KOPT-K1 (cell line): ENCODE data around the gene COX20.
"Not testable (repeated sequence)": the region's sequence is repeated elsewhere in the genome, so short reads cannot be mapped to it uniquely, and the experiment has no call there.

Experiments
- H3K27ac ChIP-seq: fragments of 200-600 bp; sonication (generic); 2 replicates; pipeline ENCODE4 v1.5.1; 2016; ENCODE audit warnings: antibody characterized with exemption, mild to moderate bottlenecking, low read depth, low read length; ENCODE audit not compliant: poor library complexity, severe bottlenecking
- H3K36me3 ChIP-seq: fragments of 200-600 bp; sonication (generic); 2 replicates; pipeline ENCODE4 v1.5.1; 2017; ENCODE audit warnings: antibody characterized with exemption, mild to moderate bottlenecking, low read length, moderate library complexity; ENCODE audit not compliant: insufficient read depth
- H3K9me3 ChIP-seq: fragments of 200-600 bp; sonication (generic); 2 replicates; pipeline ENCODE4 v1.5.1; 2017; ENCODE audit warnings: antibody characterized with exemption, low read length, mild to moderate bottlenecking; ENCODE audit not compliant: insufficient read depth, poor library complexity, severe bottlenecking

COX20 gene, protein sequence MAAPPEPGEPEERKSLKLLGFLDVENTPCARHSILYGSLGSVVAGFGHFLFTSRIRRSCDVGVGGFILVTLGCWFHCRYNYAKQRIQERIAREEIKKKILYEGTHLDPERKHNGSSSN

DNA sequence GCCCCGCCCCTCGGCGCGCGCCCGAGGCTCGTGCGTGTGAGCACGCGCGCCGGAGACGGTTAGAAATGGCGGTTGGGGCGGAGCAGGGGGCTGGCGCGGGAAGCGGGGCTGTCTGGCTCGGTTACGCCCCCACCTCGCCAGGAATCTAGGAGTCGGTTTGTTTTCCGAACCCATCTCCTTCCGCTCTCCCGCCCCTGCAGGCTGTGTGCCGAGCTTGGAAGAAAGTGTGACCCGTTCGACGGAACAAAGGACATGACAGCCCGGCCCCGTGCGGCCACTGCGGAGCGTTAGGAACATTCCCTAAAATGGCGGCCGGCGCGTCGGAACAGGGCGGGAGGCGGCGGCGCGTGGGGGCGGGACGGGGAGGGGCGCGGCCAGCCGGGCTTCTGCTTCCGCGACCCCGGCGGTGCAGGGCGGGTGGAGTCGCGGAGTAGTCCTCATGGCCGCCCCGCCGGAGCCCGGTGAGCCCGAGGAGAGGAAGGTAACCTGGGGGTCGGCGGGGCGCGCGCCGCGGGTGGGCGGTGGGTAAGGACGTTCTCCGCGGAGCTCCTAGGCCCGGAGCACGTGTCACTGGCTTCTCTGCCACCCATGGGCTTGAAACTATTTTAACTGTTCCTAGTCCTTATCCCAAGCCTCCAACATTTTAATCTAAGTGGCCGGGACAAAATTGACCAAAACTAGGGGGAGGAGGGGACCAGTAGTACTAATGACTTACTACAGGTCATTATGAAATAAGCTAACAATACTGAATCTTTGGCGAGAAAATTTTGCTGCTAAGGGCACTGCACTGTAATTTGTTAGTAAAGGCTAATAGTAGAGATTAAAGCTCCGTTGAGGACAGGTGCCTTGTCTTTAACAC, at the start of gene COX20:
COX20 (plus strand) TSS at position 383 of the 859 bp plus-strand sequence; CDS start at position 440, 57 bp downstream.
- peaks cover 37% of the 10 kb centered on the region for H3K36me3 ChIP-seq

DNA sequence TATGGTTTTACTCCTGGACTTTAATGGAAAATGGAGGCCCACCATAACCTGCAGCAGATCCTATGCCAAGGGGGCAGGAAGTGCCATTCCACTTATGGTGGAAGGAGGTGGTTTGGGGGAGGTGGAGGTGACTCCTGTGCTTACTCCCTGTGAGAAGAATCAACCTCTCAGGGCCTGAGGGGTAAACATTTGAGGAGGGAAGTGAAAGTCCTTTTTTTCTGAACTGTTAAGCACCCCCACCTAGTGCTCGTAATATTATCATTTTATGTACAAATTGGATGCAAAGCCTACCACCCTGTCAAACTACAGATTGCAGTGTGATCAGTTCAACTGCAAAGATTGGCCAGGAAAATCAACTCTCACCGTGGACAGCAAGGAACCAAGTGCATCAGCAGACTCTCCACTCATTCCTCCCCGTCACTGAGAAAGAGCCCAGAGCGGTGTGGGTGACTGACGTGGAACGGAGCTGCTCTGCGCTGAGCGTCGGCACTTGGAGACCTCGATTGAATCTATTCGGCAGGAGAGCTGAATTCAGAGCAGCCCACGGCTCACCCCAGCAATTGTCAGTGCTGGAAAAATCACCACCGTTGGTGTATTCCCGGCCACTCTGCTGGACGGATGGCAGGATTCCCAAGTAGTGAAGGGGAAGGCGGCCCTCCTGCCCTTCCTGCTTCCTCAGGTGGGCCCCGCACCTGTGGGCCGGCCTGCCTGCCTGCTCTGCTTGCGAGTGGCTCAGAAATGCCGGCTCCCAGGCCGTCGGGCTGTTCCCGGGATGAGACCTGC, 46.8 kb upstream of the COX20 start:
- Histone ChIP-seq H3K9me3 (no peaks in the 10 kb centered on the region), H3K36me3 (no peaks in the 10 kb centered on the region), H3K27ac (no peak overlapping the region)

More for the DNA sequence above, at the start of gene COX20:
- Histone ChIP-seq H3K9me3 (no peaks in the 10 kb centered on the region), H3K27ac (peak within 1 kb of the TSS; percentile 97)

DNA sequence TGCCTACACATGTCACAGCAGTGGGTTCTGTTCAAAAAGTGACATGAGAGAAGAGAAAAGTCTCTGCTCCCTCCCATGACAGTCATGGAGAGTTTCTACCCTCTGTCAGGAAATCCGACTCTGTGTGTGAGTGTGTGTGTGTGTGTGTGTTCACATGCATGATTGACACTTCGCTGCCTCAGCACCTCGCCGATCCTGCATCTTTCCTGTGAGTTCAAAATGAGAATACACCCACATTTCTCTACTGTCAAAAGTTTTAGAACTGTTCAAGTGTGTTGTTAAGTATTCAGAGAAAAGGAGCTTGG, 46.2 kb upstream of the COX20 start:
- Histone ChIP-seq H3K36me3 (no peaks in the 10 kb centered on the region), H3K9me3 (no peaks in the 10 kb centered on the region), H3K27ac (no peak overlapping the region)

- Histone ChIP-seq H3K27ac (no peak overlapping the region), H3K9me3 (no peaks in the 10 kb centered on the region), H3K36me3 (no peaks in the 10 kb centered on the region)
Measured at GRCh38 chr1:244789731-244790130, 45.7 kb upstream of the COX20 start.

DNA sequence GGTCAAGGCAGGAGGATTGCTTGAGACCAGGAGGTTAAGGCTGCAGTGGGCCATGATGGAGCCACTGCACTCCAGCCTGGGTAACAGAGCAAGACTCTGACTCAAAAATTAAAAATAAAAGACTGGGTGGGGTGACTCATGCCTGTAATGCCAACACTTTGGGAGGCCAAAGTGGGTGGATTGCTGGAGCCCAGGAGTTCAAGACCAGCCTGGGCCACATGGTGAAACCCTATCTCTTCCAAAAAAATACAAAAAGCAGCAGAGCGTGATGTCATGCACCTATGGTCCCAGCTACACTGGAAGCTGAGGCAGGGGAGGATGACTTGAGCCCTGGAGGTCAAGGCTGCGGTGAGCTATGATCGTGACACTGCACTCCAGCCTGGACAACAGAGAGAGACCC, 44.4 kb upstream of the COX20 start:
- Histone ChIP-seq H3K27ac (no peak overlapping the region), H3K36me3 (no peaks in the 10 kb centered on the region), H3K9me3 (no peaks in the 10 kb centered on the region)

- no peaks in the 10 kb centered on the region for H3K36me3 ChIP-seq
- H3K27ac ChIP-seq: no peak overlapping the region
- no peaks in the 10 kb centered on the region for H3K9me3 ChIP-seq
Measured at GRCh38 chr1:244792188-244792850, 43.1 kb upstream of the COX20 start.

- H3K36me3 ChIP-seq: no peaks in the 10 kb centered on the region
- no peak overlapping the region for H3K27ac ChIP-seq
- H3K9me3 ChIP-seq: no peaks in the 10 kb centered on the region
Measured at GRCh38 chr1:244794071-244794470, 41.4 kb upstream of the COX20 start.

GRCh38 chr1:244794516-244794915, 40.9 kb upstream of the COX20 start:
- not testable (repeated sequence) for H3K36me3 ChIP-seq, H3K27ac ChIP-seq, H3K9me3 ChIP-seq

DNA sequence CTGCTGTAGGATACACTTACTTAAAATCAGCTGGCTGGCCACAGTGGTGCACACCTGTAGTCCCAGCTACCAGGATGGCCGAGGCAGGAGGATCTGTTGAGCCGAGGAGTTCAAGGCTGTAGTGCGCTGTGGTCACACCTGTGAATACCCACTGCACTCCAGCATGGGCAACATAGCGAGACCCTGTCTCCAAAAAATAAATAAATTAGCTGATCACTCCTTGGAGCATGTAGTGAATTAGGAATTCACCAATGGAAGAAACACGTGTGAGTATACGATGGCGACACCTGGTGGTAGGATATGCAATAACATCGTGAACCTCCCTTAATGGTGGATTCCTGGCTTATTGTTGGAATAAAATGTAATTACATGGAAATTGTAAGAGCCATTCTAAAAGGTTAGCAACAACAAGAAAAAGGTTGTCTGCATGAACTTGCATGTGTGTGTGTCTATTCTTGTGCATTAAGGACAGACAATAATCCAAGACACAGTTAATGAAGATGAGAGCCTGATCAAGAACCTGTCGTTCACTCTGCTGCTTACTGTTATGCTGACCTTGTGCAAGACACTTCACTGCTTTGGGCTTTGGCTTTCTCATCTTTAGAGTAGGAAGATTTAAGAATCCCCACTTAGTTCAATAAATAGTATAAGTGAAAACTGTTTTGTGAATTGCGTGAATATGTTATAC, 38.6 kb upstream of the COX20 start:
- Histone ChIP-seq H3K9me3 (no peaks in the 10 kb centered on the region), H3K27ac (no peak overlapping the region), H3K36me3 (no peaks in the 10 kb centered on the region)

DNA sequence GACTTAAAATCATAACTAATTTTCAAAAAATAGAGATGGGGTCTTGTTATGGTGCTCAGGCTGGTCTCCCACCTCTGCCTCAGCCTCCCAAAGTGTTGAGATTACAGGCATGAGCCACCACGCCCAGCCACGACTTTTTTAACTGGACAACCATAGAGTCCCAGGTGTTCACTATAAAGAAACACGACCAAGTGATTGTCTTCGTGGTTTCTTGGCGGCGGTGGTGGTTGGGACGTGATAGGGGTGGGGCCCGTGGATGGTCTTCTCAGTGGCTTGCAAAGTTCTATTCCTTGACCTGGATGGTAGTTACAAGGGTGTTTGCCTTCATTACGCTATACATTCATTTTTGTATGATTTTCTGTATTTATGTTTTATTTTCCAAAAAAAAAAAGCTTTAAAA, 34.6 kb upstream of the COX20 start:
- Histone ChIP-seq H3K27ac (no peak overlapping the region), H3K9me3 (no peaks in the 10 kb centered on the region), H3K36me3 (no peaks in the 10 kb centered on the region)

GRCh38 chr1:244801246-244801645, 34.2 kb upstream of the COX20 start:
- Histone ChIP-seq H3K27ac (no peak overlapping the region), H3K9me3 (no peaks in the 10 kb centered on the region), H3K36me3 (no peaks in the 10 kb centered on the region)

- no peaks in the 10 kb centered on the region for H3K36me3 ChIP-seq
- no peaks in the 10 kb centered on the region for H3K9me3 ChIP-seq
- no peak overlapping the region for H3K27ac ChIP-seq
Measured at GRCh38 chr1:244802041-244802440, 33.4 kb upstream of the COX20 start.

GRCh38 chr1:244802556-244803239, 32.8 kb upstream of the COX20 start:
- Histone ChIP-seq H3K27ac (no peak overlapping the region), H3K9me3 (no peaks in the 10 kb centered on the region), H3K36me3 (no peaks in the 10 kb centered on the region)

- Histone ChIP-seq H3K27ac (no peak overlapping the region), H3K36me3 (no peaks in the 10 kb centered on the region), H3K9me3 (no peaks in the 10 kb centered on the region)
Measured at GRCh38 chr1:244804841-244805240, 30.6 kb upstream of the COX20 start.
